ENCODE results near the gene OGG1.

The OGG1 gene

GRCh38 chr3:9729419-9729818 is 20.3 kb upstream of the OGG1 start:
- no peak for DNase-seq

- DNase-seq, result no peak
Observed at GRCh38 chr3:9730657-9731205, 19.0 kb upstream of the OGG1 start.

GRCh38 chr3:9731206-9732079 is 18.3 kb upstream of the OGG1 start, which contains the start of gene BRPF1:
Gene BRPF1, plus strand, starts transcription at chr3:9731735. Its CDS starts 2,406 bp downstream, at chr3:9734141.
- peak; percentile 93 for DNase-seq

GRCh38 chr3:9732080-9732739 is 17.5 kb upstream of the OGG1 start:
- DNase-seq, result no peak

- DNase-seq, result no peak
Observed at GRCh38 chr3:9732740-9733115, 17.0 kb upstream of the OGG1 start.

GRCh38 chr3:9736831-9737230 is 12.9 kb upstream of the OGG1 start:
- DNase-seq, result no peak

GRCh38 chr3:9739181-9739580 is 10.6 kb upstream of the OGG1 start:
- no peak for DNase-seq

- DNase-seq, result no peak
Observed at GRCh38 chr3:9742560-9742959, 7.2 kb upstream of the OGG1 start.

GRCh38 chr3:9743548-9743947 is 6.2 kb upstream of the OGG1 start:
- DNase-seq, result no peak

GRCh38 chr3:9744162-9744561 is 5.6 kb upstream of the OGG1 start:
- no peak for DNase-seq

GRCh38 chr3:9745521-9745920 is 4.2 kb upstream of the OGG1 start:
- DNase-seq, result no peak

- DNase-seq, result no peak
Observed at GRCh38 chr3:9746330-9746729, 3.4 kb upstream of the OGG1 start.

GRCh38 chr3:9747267-9747666 is 2.5 kb upstream of the OGG1 start:
- DNase-seq, result no peak

GRCh38 chr3:9748031-9748430 is 1.7 kb upstream of the OGG1 start:
- no peak for DNase-seq

- DNase-seq, result no peak
Observed at GRCh38 chr3:9749296-9749644, 482 bp upstream of the OGG1 start.

- DNase-seq, result no peak
Observed at GRCh38 chr3:9750556-9751411, 1.0 kb downstream of the OGG1 start.

GRCh38 chr3:9754678-9755077 is 4.9 kb downstream of the OGG1 start:
- no peak for DNase-seq

GRCh38 chr3:9757427-9757826 is 7.7 kb downstream of the OGG1 start:
- no peak for DNase-seq

GRCh38 chr3:9760779-9761505 is 11.2 kb downstream of the OGG1 start:
- no peak for DNase-seq

- DNase-seq, result no peak
Observed at GRCh38 chr3:9761919-9762318, 12.2 kb downstream of the OGG1 start.

GRCh38 chr3:9762871-9763270 is 13.1 kb downstream of the OGG1 start:
- no peak for DNase-seq

- DNase-seq, result no peak
Observed at GRCh38 chr3:9765865-9766264, 16.1 kb downstream of the OGG1 start.

GRCh38 chr3:9767418-9767817 is 17.7 kb downstream of the OGG1 start:
- DNase-seq, result no peak

Measured in NCI-H1092 treated with DMSO at 0.1 percent for 48 hours (cell line).